Hematopoietic multipotent progenitor cell treated with erythropoietin and hydrocortisone succinate and interleukin-3 and kit ligand, for 15 days (in vitro differentiated cells): ENCODE measurements around the gene COL21A1.

ENCODE experiments used
- DNase-seq: peaks from one replicate; pipeline ENCODE4 v3.0.0-alpha.2; 2015; ENCODE audit warnings: low spot score

COL21A1 gene

DNA sequence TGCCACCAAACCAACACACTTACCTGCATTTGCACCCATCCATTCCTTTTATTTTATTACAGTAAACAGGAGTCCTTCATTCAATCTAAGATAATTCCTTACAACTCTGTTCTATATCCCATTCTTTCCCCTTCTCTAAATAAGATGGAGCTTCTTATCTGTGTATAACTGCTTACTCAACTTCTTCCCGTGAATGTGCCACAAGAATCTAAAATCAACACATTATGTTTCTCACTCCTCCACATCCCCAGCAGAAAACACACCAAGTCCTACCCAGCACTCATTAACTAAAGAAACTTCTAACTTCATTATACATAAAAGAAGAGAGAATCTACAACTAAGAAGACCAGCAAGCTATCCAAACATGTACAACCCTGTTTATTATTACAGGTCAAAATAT, 141.1 kb downstream of the COL21A1 start:
- no peak for DNase-seq

DNA sequence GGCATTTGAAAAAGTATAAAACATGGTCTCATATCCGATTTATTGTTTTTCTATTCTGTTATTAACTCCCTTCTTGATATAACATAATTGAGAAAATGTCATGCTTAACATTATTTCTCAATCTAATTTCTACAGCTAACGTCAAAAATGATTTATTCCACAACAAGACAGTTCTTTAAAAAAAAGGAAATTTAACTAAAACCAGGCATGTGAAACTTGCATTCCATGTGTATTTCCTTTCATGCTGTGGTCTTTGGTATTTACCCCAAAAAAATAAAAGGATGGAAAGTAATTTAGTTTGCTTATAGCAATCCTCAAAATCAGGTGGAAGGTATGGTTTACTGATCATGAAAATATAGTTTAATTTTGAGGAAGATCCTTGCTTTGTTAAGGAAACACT, 142.8 kb downstream of the COL21A1 start:
- no peak for DNase-seq

DNA sequence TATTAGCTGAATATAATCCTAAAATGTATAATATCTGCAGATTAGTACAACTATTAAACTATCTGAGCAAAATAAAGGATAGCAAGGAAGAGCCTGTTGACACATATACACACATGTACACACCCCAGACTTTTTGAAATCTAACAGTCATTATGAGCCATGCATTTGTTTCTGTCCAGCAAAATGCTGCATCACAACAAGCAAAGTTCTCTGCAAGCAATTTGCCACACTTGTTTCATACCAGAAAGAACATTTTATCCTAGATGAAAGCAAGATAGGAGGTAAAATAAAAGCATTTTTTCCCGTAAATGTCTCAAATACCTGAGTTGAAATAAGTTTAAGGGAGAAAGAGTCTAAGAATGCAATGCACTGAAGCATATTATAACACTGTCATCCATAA, 145.2 kb downstream of the COL21A1 start:
- no peak for DNase-seq

DNA sequence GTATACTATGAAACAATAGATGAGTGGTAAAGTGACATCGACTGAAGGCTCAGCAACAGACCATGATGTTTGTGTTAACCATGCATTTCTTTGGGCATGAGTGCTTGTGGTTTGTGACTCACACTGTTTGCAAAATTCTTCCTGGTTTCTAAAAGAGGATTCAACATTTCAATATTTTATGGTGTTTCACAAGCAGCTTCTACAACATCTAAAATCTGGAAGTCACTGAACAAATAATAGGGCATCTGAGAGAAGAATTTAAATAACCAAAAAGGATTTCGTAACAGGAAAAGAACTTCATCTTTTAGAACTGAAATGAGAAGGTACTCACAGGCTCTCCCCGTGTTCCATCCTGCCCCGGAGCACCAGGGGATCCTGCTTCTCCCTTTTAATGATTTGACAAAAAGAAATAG, 146.2 kb downstream of the COL21A1 start:
- DNase-seq: no peak

DNA sequence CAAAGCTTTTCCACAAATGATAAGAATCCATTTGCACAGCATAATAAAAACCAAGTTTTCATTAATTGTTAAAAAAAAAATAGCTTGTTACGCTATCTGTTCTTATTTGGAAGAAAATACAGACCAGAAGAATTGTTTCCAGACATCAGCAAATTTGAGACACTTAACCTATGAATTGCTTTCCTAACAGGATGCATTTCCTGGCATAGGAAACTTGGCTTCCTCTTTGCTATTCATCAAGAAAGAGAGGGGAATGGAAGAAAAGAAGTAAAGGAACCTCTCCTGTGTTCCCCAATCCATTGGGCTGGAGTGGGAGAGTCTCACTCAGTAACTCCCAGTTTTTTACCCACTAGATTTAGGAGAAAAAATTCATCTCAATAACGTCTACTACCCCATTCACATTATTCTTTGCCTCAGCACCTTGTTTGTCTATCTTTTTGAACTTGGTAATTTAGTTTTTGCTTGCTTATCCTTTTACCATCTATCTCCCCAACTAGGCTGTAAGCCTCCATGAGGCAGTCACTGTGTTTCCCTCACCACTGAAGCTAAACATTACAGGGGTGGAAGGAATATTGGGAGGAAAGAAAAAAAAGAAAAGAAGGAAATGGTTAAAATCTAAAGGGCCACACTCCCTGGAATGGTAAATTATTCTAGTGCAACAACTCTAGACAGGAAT, 150.3 kb downstream of the COL21A1 start:
- DNase-seq: no peak

DNA sequence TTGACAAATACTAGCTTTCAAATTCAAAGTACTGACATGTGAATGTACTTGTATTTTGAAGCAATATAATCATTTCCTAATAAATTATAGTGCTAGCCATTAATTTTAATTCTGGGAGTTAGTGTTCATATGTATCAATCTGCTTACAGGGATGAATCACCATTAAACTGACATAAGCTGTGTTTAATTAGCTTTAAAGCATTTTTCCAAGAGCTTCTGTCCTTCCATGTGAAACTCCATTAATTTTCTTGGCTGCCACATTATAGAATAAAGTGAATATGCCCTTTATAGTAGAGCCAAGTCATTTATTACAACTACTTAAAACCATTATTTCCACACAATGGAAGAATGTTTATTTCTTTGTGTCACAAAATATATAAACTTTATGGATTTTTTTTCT, 150.8 kb downstream of the COL21A1 start:
- no peak for DNase-seq

DNA sequence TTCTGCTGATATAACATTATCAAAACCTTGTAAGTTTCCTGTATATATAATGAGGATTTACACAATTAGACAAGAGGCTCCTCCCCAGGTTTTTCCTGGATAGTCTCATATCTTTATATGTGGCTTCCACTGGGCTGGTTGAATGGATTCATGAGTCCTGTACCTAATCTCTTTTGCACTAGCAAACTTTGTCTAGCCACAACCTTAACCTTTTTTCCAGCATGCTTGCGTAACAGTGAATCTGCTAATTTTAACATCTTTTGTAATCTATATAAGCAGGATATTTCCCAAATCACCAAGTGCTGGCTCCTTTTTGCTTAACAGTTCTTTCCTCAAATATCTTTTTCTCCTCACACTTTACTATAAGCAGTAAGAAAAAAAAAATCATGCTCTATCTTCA, 153.6 kb downstream of the COL21A1 start:
- no peak for DNase-seq

DNA sequence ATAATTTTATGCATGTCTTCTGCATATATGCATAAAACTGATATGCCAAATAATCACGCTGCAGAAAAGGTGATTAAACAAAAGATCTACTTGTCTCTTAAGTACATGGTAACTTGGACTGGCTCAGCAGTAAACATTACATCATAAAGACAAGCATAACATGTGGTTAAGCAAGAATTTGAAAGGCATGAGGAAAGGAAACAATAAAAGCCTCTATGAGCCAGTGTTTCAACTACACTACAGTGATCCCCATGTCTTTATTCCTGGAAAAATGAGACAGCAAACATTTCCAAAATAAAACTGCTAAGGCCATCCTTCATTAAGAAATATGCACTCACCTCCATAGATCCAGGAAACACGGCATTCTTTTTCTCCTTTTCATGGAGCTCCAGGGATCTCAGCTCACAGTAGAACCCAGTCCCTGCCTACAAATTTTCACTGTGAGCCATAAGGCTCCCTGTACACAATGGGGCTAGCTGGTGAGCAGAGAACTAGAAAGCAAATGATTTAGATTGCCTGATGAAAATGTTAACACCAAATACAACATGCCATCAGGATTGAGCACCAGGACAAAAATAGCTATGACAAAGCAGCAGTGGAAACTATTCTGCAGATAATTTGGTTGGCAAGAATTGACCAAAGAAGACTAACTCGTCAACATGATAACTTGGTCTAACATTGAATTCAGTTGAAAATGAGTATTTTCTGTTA, 156.1 kb downstream of the COL21A1 start:
- DNase-seq: no peak

DNA sequence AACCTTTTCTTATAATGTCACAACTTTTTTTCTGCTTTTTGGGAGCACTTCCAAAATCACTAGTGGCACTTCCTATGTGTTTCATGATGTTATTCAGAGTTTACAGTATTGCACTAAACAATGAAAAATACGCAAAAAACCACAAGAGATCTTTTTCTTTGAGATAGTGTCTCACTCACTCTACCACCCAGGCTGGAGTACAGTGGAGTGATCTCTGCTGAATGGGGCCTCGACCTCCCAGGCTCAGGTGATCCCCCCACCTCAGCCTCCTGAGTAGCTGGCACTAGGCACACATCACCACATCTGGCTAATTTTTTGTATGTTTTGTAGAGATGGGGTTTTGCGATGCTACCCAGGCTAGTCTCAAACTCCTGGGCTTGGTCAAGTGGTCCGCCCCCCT, 158.7 kb downstream of the COL21A1 start:
- DNase-seq: no peak

DNA sequence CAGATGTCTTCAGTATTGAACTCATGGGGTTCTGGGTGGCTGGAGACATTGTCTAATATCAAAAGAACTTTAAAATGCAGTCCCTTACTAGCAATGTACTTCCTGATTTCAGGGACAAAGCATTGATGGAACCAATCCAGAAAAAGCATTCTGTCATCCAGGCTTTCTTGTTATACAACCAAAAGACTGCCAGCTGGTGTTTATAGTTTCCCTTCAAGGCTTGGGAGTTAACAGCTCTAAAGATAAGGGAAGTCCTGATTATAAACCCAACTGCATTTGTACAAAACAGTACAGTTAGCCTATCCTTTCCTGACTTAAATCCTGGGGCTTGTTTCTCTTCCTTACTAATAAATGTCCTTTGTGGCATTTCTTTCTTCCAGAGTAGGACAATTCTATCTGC, 160.0 kb downstream of the COL21A1 start:
- DNase-seq: no peak

DNA sequence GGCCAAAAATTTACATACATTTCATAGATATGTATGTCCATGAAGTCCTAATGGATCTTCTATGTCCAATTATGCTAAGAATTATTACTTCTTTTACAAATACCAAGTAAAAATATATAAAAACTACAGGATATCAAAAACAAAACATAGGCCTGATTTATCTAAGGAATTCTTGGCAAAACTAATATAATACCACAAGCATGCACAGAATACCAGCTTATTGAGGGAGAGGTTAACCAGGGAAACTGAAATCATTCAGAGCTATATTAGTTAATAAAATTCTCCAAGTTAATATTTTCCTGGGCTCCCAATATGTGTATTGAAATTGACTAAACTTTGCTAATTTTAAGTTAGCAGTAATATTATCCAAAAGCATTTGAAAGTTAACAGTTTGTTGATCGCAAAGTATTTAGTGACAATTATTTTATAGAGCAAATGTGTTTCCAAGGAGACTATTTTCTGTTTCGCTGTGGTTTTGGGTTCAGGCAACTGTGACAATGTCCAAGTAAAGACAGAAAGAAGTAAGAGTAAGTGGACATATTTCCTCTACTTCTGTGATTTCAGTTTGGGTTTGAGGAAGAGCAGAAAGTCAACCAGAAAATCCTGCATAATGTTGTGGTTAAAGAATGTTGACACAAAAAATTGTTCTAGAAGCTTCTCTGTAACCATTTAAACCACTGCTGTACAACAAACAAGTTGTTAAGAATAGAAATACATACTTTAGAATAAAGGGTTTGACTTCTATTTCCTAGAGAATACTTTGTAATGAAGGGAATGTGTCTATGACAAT, 167.4 kb downstream of the COL21A1 start:
- DNase-seq: no peak

DNA sequence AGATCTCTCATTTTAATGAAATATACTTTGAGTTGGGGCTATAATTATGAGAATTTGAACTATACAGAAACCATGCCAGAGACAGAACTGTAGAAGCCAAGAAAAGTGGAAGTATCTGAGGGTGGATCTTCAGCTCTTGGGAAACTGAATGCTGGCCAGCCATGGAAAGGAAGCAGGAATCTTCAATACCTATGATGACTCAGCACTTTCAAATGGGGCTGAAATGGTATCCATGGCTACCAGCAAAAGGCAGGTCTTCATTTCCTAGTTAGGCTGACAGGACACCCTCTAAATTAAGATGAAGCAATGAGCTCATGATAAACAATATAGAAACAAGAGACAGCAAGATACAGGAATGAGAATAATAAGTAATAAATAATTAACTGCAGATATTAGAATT, 171.3 kb downstream of the COL21A1 start:
- DNase-seq: no peak

DNA sequence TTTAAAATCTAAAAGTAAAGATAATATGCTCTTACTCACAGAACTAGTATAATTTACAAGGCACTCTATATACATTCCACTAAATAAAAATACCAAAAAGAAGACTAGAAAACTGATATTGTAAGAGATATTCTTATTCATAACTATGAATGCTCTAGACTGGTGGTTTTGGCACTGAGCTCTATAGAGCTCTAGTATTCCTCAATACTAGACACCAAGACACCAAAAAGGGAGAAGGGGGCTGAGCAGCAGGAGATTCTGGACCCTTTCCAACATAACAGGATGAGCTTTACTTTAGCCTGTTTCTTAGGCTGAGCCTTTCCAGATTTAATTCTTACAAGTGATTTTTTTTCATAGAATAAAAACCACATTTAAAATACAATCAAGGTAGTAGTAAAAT, 173.6 kb downstream of the COL21A1 start:
- DNase-seq: no peak

DNA sequence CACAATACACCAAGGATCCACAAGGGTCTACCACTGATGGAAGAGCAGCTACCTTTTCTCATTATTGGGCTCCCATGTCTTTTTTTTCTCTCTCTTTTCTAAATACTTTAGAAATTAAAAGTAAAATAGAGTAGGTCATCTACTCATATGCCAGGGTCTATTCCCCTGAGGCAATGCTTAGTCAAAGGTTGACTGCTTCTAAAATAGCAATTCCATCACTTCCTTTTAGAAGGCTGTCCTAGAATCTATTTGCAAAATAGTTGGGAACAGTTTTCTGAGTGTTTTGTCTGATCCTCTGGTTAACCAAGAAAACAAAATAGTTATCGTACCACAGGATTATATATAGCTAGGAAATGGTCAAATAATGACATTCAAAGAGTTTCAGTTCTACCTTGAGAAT, 174.1 kb downstream of the COL21A1 start:
- DNase-seq: no peak

DNA sequence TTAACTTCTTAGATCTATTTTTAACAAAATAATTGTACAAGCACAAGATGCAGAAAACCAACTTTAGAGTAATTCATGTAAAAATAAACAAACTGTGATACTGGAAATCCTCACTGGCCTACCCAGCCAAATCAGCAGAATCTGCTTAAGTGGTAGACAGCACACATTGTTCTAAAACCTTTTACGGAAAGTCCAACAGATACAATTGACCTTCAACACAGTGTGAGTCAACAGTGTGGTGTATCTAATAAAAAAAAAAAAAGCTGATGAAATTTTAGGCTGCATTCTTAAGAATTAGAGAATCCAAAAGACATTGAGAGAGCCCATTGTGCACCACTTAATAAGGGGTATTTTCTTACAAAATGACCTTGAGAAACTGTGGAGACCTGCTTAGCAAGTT, 174.5 kb downstream of the COL21A1 start:
- no peak for DNase-seq

DNA sequence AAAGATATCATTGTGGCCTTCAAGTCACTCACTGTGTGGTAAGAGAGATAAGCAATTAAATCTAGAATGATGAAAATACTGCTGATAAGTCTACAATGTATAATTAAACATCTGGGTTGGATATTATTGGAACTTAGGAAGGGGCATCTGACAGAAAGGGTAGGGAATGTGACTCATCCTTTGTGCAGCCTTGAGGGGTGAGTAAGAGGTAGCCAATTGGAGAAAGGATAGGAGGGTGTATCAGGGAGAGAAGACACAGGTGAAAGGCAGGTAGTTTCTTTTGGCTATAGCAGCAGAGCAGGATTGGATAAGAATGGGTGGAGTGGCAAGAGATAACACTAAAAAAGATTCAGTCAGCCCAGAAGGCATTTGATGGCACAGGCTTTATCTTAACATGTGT, 182.0 kb downstream of the COL21A1 start:
- no peak for DNase-seq

DNA sequence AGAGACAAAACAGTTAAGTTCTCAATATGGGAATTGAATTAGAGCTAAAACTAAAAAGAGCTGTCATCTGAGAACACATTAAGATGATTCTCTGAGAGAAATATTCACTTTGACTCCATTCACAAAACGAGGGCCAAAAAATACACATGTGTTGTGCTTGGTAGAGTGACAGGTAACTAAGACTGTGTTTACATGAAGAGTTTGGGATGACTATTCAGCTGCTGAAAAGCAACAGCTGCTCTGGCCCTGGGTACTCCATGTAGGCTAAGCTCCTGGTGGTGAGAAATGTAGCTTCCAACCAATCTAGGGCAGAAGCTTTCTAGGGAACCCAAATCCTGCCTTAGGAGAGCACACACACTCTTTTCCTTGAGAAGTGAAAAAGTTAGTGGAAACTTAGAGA, 184.5 kb downstream of the COL21A1 start:
- no peak for DNase-seq

DNA sequence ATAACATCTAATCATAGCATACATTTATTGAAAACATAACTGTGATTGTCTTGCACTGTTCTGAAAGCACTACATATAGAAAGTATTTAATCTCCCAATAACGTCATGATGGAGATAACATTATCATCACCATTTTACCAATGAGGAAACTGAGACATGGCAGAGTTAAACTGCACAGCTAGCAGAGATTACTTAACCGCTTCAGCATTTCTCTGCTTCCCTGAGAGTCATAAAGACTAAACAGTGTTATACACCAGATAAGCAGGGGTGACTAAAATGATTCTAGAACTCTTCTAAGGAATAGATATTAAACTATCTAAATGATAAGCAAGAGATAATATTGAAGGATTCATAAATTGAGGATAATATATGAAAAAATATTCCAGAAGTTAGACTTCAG, 188.7 kb downstream of the COL21A1 start:
- DNase-seq: no peak

DNA sequence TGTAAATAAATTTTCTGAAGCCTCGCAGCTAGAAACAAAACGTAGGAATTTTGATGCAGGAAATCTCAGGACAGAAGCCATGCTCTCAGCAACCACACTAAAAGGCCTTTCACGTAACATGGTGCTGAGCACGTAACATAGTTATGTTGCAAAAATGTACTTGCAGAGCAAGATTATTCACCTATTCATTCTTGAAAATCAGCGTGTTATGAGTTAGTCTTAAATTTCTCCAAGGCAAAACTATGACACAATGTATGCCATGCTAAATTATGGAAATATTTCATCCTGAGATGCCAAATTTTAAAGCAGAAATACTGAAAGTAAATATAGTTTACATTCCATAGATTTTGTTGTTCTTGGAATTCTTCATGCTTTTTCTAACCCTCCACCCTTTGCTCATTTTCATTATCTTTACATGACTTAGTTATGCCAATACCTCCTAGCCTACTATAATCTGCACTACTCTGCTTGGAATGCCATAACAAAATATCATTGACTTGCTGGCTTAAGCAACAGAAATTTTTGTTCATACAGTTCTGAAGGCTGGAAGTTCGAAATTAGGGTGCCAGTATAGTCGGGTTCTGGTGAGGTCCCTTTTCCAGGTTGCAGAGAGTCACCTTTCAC, 192.2 kb downstream of the COL21A1 start:
- DNase-seq: no peak

DNA sequence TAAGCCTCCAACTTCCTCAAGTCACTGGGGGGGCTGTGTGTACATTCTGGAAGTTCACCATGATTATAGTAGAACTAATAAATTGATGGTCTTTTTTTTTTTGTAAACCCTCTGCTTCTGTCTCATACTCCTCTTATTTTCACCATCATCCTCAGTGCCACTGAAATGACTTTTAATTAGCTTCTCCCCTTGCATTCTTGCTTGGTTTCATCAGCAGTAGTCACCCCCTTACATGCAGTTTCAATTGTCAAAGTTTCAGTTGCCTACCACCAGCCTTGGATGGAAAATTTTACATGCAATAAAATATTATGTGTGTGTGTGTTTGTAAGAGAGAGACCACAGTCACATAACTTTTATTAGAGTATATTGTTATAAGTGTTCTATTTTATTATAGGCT, 196.2 kb downstream of the COL21A1 start:
- no peak for DNase-seq

DNA sequence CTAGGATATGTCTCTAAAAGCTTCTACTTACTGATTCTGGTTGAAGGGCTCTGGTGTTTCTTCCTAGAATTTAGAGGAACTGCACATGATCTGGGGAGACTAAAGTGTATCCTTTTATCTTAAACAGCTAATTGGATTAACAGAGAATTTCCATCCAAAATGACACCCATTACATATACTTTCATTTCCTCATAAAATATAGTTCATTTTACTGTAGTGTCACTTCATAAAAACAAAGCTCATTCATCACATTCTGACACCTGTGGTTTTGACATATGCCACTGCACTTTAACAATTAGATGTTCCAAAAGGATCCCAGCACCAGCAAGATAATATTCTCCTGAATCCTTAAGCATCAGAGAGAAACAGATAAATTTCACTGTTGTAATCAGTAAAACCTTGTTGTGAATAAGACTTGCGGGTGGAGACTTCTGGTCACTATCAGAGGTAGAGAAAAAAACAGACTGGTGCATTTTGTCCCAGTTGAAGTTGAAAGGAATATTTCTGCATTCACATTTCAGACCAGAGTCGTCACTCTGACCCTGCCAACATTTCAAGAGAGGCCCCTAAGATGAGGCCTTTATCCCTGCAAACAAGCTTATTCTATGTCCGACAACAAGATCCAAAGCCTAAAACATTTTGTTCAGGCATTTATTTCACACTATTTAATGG, 196.7 kb downstream of the COL21A1 start:
- no peak for DNase-seq

DNA sequence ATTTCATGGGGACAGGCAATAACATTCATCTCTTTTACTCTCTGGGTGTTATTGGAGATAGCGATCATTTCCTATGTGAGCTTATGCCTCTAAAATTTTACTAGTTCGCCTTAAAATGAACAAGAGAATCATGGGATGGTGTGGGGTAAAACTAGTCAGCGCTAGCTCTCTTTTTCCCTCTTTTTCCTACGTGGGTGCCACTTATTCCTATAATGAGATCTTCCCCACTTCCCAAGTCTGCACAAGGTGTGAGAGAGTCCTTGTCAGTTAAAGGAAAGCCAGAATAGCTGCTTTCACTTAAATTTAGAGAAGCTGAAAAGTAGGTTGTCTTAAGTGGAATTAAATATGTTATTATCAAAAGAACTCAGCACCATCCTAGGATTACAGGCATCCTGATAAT, 198.8 kb downstream of the COL21A1 start:
- DNase-seq: no peak
